Measurements from ENCODE around the gene MATCAP1. TPM values are rescaled to one million over a fixed set of nuclear protein-coding genes. Genes with fewer than 3 reads are reported as not detected.
A peak's percentile ranks its signal among the peaks of the same experiment; 100 is the strongest.

The MATCAP1 gene
- total RNA-seq, 1 donor from 2014 or later: 29.0 TPM

DNA sequence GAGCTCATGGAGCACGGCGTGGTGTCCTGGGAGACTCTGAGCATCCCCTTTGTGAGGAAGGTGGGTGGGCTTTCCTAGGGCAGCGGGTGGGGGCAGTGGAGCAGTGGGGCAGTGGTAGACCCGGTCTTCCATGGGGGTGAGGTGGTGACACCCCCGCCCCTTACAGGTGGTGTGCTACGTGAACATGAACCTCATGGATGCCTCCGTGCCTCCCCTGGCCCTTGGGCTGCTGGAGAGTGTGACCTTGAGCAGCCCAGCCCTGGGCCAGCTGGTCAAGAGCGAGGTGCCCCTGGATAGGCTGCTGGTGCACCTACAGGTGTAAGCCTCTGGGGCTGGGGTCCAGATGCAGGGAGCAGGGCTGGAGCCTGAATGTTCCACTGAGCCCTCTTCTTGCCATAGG is 16.7 kb upstream of the MATCAP1 start:
- no peak overlapping the region for H3K27ac ChIP-seq
- H3K9me3 ChIP-seq: no peaks in the 10 kb centered on the region
- no peaks in the 10 kb centered on the region for H3K27me3 ChIP-seq (ENCODE audit: low read depth)
- peaks cover 13% of the 10 kb centered on the region for H3K4me1 ChIP-seq
- DNase-seq: no peak
- no peak overlapping the region for H3K4me3 ChIP-seq
- no peak for ATAC-seq
- peaks cover 69% of the 10 kb centered on the region for H3K36me3 ChIP-seq
- TF ChIP-seq, protein P1, sequence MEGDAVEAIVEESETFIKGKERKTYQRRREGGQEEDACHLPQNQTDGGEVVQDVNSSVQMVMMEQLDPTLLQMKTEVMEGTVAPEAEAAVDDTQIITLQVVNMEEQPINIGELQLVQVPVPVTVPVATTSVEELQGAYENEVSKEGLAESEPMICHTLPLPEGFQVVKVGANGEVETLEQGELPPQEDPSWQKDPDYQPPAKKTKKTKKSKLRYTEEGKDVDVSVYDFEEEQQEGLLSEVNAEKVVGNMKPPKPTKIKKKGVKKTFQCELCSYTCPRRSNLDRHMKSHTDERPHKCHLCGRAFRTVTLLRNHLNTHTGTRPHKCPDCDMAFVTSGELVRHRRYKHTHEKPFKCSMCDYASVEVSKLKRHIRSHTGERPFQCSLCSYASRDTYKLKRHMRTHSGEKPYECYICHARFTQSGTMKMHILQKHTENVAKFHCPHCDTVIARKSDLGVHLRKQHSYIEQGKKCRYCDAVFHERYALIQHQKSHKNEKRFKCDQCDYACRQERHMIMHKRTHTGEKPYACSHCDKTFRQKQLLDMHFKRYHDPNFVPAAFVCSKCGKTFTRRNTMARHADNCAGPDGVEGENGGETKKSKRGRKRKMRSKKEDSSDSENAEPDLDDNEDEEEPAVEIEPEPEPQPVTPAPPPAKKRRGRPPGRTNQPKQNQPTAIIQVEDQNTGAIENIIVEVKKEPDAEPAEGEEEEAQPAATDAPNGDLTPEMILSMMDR (IDR thresholded peaks at IDR 0.05): no peak
- intact Hi-C loops (cut with DNase I): no loop called here

DNA sequence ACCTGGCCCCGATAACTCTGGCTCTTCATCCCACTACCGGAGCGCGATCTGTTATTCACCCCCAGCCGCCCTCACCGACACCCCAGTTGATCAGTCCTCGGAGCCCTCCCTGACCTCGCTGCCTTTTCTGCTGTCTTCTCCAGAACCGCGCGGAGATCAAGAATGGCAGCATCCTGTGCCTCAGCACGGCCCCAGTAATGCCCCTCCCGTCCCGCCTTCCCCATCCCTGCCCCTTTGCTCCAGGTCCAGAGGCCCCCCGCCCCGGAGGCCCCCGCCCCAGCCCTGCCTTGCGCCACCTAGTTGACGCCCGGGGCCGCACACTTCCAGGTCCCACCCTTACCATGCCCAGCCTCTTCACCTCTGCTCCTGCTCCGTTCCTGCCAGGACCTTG is 16.0 kb upstream of the MATCAP1 start:
- Histone ChIP-seq H3K4me3 (peak overlapping the region; percentile 58), H3K27ac (no peak overlapping the region), H3K36me3 (peaks cover 76% of the 10 kb centered on the region), H3K27me3 (ENCODE audit: low read depth) (no peaks in the 10 kb centered on the region), H3K4me1 (peaks cover 13% of the 10 kb centered on the region), H3K9me3 (no peaks in the 10 kb centered on the region)
- TF ChIP-seq, protein P1 (IDR thresholded peaks at IDR 0.05): no peak
- peak; percentile 37 to 47 for ATAC-seq
- intact Hi-C loops (cut with DNase I): no loop called here
- DNase-seq: no peak

DNA sequence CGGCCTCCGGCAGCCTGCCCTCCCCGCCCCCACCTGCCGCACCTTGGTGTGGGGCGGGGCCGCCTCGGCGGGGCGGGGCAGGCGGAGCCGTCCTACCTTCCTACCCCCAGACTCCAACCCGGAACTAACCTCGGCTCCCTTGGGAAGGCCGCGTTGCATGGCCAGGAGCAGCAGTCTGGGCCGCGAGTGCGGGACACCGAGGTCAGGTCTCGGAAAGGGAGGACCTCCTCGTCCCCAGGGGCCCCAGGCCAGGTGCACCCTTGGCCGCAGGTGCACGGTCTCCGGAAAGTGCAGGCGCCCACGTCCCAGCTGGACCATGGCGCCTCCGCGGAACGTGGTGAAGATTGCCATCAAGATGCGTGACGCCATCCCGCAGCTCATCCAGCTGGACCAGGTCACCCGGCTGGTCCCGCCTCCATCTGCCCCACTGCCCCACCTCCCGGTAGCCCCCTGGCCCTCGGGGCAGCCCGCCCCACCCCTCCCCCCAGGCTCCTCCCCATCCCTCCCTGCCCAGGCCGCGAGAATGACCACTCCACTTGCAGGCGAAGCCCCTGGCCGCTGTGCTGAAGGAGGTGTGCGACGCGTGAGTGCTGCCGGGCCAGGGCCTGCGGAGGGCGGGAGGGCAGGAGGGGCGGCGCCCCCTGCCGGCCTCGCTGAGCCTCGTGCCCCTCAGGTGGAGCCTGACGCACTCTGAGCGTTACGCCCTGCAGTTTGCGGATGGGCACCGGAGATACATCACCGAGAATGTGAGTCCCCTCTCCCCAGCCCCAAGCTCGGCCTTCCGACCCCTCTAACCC is 15.4 kb upstream of the MATCAP1 start, which contains the start of gene ELMO3:
Gene ELMO3 (plus strand): TSS at position 121 of the 797 bp plus-strand sequence. CDS start 196 bp downstream, at position 317.
- TF ChIP-seq, protein P1 (IDR thresholded peaks at IDR 0.05): peak; percentile 42
- H3K36me3 ChIP-seq: peaks cover 81% of the 10 kb centered on the region
- H3K27me3 ChIP-seq (ENCODE audit: low read depth): no peaks in the 10 kb centered on the region
- intact Hi-C loops (cut with DNase I): no loop called here
- DNase-seq (peak; percentile 77), ATAC-seq (peak; percentile 87 to 92)
- H3K9me3 ChIP-seq: no peaks in the 10 kb centered on the region
- peak within 1 kb of the TSS; percentile 71 for H3K27ac ChIP-seq
- peak within 1 kb of the TSS; percentile 58 for H3K4me3 ChIP-seq
- peaks cover 15% of the 10 kb centered on the region for H3K4me1 ChIP-seq

DNA sequence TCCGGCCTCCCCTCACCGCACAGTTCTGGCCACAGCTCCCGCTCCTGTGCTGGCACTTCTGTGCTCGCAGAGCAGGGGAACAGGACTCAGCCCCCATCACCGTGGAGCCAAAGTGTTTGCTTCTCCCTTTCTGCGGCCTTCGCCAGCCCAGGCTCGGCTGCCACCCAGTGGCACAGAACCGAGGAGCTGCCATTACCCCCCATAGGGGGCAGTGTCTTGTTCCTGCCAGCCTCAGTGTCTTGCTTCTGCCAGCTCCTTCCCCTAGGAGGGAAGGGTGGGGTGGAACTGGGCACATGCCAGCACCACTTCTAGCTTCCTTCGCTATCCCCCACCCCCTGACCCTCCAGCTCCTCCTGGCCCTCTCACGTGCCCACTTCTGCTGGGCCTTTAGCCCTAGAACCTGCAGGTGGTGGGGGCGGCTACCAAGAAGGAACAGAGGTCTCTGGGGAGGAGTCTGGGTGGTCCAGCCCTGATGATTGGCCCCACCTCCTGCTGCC is 14.5 kb upstream of the MATCAP1 start:
- Histone ChIP-seq H3K27me3 (ENCODE audit: low read depth) (no peaks in the 10 kb centered on the region), H3K4me3 (no peak overlapping the region), H3K9me3 (no peaks in the 10 kb centered on the region), H3K4me1 (peaks cover 24% of the 10 kb centered on the region), H3K36me3 (peaks cover 81% of the 10 kb centered on the region), H3K27ac (peak overlapping the region; percentile 71)
- DNase-seq (peak; percentile 70), ATAC-seq (peak; percentile 54 to 69)
- TF ChIP-seq, protein P1 (IDR thresholded peaks at IDR 0.05): peak; percentile 63
- intact Hi-C loops (cut with DNase I): no loop called here

DNA sequence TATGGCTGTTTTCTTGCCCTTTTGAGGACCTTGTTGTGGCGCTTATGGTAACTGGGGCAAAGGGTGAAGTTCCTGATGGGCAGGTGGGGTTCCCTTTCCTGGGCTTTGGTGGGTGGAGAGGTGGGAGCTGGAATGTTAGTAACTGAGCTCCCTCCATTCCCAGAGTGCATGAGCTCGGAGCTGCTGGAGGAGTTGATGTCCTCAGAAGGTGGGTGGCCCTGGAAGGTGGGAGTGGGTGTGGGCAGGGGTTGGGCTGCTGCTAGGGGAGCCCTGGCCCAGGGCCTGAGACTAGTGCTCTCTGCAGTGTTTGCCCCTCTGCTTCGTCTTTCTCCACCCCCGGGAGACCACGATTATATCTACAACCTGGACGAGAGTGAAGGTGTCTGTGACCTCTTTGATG is 13.9 kb upstream of the MATCAP1 start:
- DNase-seq (no peak), ATAC-seq (no peak)
- Histone ChIP-seq H3K27ac (peak overlapping the region; percentile 28), H3K27me3 (ENCODE audit: low read depth) (no peaks in the 10 kb centered on the region), H3K36me3 (peaks cover 77% of the 10 kb centered on the region), H3K9me3 (no peaks in the 10 kb centered on the region), H3K4me3 (no peak overlapping the region), H3K4me1 (peaks cover 30% of the 10 kb centered on the region)
- intact Hi-C loops (cut with DNase I): no loop called here
- TF ChIP-seq, protein P1 (IDR thresholded peaks at IDR 0.05): no peak
